GM10248 (cell line): ENCODE results near the gene UPF2.
A peak's percentile ranks its signal among the peaks of the same experiment; 100 is the strongest.

ENCODE experiments used
- CTCF ChIA-PET: fragments of 300-600 bp; sonication (Branson Sonifier 250); formaldehyde crosslinking; extraction: SDS; loops from one replicate; lab custom pipeline; 2021; ENCODE audit warnings: antibody characterized with exemption; lab: Yijun Ruan, JAX
- POLR2A ChIA-PET: fragments of 350-650 bp; sonication (Branson Sonifier 250); formaldehyde crosslinking; extraction: SDS; loops from one replicate; lab custom pipeline; 2020; ENCODE audit warnings: antibody characterized with exemption; lab: Yijun Ruan, JAX
- DNase-seq: peaks from one replicate; pipeline ENCODE4 v3.0.0; 2012; ENCODE audit errors: extremely low spot score
- TF ChIP-seq, protein P1 (sequence below): IDR thresholded peaks from 2 replicates; pipeline ENCODE4 v1.5.1; 2012; ENCODE audit warnings: mild to moderate bottlenecking, low read depth; ENCODE audit errors: extremely low read depth, missing control alignments, control extremely low read depth

Gene UPF2

DNA sequence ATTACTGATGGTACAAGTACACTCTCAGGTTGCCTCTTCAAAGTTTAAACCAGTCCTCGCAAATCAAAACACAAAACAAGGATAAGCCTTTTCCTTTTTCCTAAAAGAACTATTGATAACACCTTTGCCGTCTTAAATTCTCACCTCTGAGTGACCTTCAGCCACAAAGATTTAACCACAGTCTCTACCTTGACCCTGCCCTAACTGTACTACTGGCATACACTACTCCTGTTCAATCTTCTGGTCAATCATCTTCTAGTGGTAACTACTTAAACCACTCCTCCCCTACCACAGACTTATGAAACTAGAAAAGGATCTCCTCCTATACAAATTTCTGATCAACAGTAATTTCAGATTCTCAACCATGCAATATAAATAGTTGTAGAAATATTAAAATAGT, 15.1 kb downstream of the UPF2 start:
- ChIA-PET CTCF (no interaction called here), POLR2A (no interaction called here)
- no peak for DNase-seq
- TF ChIP-seq, protein P1, sequence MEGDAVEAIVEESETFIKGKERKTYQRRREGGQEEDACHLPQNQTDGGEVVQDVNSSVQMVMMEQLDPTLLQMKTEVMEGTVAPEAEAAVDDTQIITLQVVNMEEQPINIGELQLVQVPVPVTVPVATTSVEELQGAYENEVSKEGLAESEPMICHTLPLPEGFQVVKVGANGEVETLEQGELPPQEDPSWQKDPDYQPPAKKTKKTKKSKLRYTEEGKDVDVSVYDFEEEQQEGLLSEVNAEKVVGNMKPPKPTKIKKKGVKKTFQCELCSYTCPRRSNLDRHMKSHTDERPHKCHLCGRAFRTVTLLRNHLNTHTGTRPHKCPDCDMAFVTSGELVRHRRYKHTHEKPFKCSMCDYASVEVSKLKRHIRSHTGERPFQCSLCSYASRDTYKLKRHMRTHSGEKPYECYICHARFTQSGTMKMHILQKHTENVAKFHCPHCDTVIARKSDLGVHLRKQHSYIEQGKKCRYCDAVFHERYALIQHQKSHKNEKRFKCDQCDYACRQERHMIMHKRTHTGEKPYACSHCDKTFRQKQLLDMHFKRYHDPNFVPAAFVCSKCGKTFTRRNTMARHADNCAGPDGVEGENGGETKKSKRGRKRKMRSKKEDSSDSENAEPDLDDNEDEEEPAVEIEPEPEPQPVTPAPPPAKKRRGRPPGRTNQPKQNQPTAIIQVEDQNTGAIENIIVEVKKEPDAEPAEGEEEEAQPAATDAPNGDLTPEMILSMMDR = no peak

DNA sequence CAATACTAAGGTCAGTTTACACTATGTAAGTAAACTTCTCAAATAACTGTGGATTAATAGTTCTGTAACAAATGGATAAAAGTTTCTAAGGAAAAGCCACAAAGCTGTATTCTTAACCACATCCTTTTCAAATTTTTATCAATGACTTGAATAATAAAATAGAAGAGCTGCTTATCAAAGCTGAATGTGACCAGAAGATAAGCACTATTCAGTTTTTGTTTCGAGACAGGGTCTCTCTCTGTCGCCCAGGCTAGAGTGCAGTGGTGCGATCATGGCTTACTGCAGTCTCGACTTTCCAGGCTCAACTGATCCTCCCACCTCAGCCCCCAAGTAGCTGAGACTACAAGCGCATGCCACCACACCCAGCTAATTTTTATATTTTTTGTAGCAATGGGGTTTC, 17.0 kb downstream of the UPF2 start:
- TF ChIP-seq, protein P1 = no peak
- CTCF ChIA-PET = interaction anchor here (0.8 to 3.2 kb wide), 5 partner anchors 9 to 45 kb away, joined by 3 to 17 read pairs (median 3); no protein-coding TSS in a partner anchor
- POLR2A ChIA-PET = interaction anchor here (0.8 to 2.6 kb wide), 2 partner anchors 15 to 17 kb away, joined by 4 to 8 read pairs; partner anchors contain the start of gene UPF2
- no peak for DNase-seq

DNA sequence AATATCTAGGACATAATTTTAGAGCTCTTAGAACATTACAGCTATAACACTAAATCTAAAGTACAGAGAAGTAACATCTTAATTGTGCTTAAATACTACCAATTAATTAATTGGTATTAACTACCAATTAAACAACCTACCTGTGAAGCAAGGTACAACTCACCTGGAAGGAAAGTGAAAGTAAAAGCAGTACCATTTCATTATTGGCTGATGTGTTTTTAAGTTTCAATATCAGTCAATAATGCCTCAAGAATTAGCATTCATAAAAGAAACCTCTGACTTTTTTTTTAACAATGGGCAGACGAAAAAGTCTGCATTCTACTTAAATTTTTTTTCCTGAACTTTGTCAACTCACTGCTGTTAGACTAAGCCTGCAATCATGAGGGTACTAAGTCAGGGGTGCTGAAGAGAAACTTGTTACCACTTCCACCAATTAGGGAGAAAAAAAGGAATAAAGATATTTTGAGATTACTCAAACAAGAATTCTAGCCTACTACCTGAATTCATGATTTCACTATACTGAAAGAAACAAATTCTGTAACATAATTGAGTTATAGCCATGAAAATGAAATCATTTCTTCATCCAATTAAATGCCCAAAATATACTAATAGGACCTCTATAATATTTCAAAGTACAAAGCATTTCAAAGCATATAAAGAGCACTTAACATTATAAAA, 19.9 kb downstream of the UPF2 start:
- CTCF ChIA-PET = interaction anchor here (0.9 to 1.5 kb wide), 2 partner anchors 13 to 18 kb away, joined by 4 read pairs; no protein-coding TSS in a partner anchor
- TF ChIP-seq, protein P1 = no peak
- DNase-seq = peak; percentile 34
- POLR2A ChIA-PET = no interaction called here

DNA sequence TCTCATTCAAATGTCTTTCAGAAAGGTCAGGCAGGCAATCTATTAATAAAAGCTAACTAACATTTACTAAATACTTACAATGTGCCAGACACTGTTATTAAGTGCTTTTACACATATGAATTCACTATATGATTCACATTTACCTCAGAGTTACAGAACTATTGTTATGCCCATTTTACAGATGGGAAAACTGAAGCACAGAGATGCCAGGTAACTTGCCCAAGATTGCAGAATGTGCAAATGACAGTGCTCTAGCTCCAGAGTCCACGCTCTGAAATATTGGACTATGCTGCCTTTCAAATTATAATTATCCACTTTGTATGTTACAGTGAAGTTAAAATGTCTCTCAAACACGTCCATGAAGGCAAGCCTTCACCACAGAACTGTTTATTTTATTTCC, 22.0 kb downstream of the UPF2 start:
- ChIA-PET POLR2A (no interaction called here), CTCF (no interaction called here)
- TF ChIP-seq, protein P1 = no peak
- DNase-seq = no peak

DNA sequence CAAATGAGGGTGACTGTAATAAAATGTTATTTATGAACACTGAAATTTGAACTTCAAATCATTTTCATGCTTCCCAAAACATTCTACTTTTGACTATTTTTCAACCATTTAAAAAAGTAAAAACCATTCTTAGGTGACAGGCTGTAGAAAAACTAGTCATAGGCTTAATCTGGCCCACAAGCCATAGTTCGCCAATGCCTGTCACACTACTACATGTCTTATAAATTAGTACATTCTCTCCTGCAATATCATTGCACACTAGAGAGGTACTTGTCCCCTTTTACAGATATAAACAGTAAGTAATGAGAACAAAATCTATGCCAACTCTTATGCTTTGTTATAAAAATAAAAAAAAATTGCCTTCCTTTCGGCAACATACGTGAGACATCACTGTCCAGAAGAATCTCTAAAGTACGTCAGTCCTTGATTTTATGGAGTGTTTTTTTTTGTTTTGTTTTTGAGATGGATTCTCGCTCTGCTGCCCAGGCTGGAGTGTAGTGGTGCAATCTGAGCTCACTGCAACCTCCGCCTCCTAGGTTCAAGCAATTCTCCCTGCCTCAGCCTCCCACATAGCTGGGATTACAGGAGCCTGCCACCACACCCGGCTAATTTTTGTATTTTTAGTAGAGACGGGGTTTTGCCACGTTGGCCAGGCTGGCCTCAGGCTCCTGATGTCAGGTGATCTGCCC, 23.2 kb downstream of the UPF2 start:
- DNase-seq = no peak
- TF ChIP-seq, protein P1 = no peak
- POLR2A ChIA-PET = no interaction called here
- CTCF ChIA-PET = no interaction called here

DNA sequence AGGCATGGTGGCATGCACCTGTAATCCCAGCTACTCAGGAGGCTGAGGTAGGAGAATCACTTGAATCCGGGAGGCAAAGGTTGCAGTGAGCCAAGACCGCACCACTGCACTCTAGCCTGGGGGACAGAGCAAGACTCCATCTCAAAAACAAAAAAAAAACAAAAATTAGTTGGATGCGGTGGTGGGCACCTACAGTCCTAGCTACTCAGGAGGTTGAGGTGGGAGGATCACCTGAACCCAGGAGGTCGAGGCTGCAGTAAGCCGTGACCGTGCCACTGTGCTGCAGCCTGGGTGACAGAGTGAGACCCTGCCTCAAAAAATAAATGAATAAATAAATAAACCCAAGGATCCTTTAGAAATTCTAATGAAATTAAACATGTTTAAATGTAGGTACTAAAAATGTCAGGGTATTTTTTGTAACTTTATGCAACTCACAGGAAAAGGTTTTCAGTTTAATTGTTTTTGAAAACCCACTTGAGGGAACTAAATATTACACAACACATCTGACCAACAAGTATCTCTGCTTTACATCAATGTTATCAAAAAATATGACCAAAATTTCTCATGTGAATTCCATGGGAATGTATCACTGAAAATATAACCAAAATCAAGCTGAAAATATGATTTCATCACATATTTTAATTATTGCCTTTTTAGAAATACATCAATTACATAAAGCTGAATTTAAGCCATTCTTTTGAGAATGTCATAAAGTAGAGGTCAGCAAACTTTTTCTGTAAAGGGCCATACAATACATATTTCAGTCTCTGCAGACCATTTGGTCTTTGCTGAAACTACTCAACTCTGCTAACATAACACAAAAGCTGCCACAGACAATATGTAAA, 23.9 kb downstream of the UPF2 start:
- POLR2A ChIA-PET = no interaction called here
- CTCF ChIA-PET = no interaction called here
- DNase-seq = no peak
- TF ChIP-seq, protein P1 = no peak
